ENCODE results near the gene MBNL1.

- TF ChIP-seq CTCF (IDR thresholded peaks at IDR 0.05) (no peak), EZH2 (IDR thresholded peaks at IDR 0.05) (no peak), EZH2phosphoT487 (IDR thresholded peaks at IDR 0.05) (no peak)
These were observed 151.0 kb downstream of the MBNL1 start for GRCh38 chr3:152419748-152420147.

Data from neural progenitor cell (in vitro differentiated cells).